ENCODE data around the gene PREB.

GRCh38 chr2:27170581-27171337, 36.3 kb upstream of the PREB start:
- TF ChIP-seq POLR2A (IDR thresholded peaks at IDR 0.05) (no peak), CTCF (IDR thresholded peaks at IDR 0.05) (no peak), POLR2AphosphoS5 (IDR thresholded peaks at IDR 0.05) (no peak)
